HG03196 (cell line): Measurements from ENCODE around the gene RTEL1.
"Not testable (repeated sequence)": the region's sequence is repeated elsewhere in the genome, so short reads cannot be mapped to it uniquely, and the experiment has no call there.

Experiments used
- ATAC-seq: cut with Tn5 transposase; IDR thresholded peaks from one replicate; pipeline ENCODE4 v1.9.1; 2021; ENCODE audit not compliant: unreplicated experiment

RTEL1 gene

GRCh38 chr20:63657937-63658748, at the start of gene RTEL1:
Gene RTEL1 (plus strand): TSS chr20:63658312. CDS start chr20:63659403, 1,091 bp downstream.
- peak; percentile 80 for ATAC-seq

GRCh38 chr20:63610581-63611435, 47.3 kb upstream of the RTEL1 start:
- ATAC-seq = no peak

GRCh38 chr20:63611646-63612045, 46.5 kb upstream of the RTEL1 start:
- ATAC-seq = no peak

GRCh38 chr20:63612276-63612931, 45.7 kb upstream of the RTEL1 start:
- no peak for ATAC-seq

- ATAC-seq = not testable (repeated sequence)
Measured at GRCh38 chr20:63613863-63614594, 44.1 kb upstream of the RTEL1 start.

GRCh38 chr20:63617092-63617875, 40.8 kb upstream of the RTEL1 start:
- no peak for ATAC-seq

GRCh38 chr20:63617876-63618265, 40.2 kb upstream of the RTEL1 start:
- no peak for ATAC-seq

GRCh38 chr20:63618291-63618980, 39.7 kb upstream of the RTEL1 start:
- ATAC-seq = no peak

- no peak for ATAC-seq
Measured at GRCh38 chr20:63619086-63619485, 39.0 kb upstream of the RTEL1 start.

- no peak for ATAC-seq
Measured at GRCh38 chr20:63619505-63619904, 38.6 kb upstream of the RTEL1 start.

- ATAC-seq = no peak
Measured at GRCh38 chr20:63620991-63621390, 37.1 kb upstream of the RTEL1 start.

GRCh38 chr20:63622096-63622495, 36.0 kb upstream of the RTEL1 start:
- no peak for ATAC-seq

GRCh38 chr20:63622732-63623131, 35.4 kb upstream of the RTEL1 start:
- ATAC-seq = no peak

GRCh38 chr20:63624486-63624885, 33.6 kb upstream of the RTEL1 start:
- no peak for ATAC-seq

- no peak for ATAC-seq
Measured at GRCh38 chr20:63625771-63626423, 32.2 kb upstream of the RTEL1 start.

- peak; percentile 34 for ATAC-seq
Measured at GRCh38 chr20:63626424-63627128, 31.5 kb upstream of the RTEL1 start, which contains the start of gene GMEB2. Gene GMEB2 (minus strand): TSS chr20:63627101. CDS start chr20:63619397, 7,704 bp downstream.

- peak; percentile 66 for ATAC-seq
Measured at GRCh38 chr20:63627129-63627750, 30.9 kb upstream of the RTEL1 start.
